GM23248 (cell line): Measurements from ENCODE around the gene SLIT3.

Experiments used
- EZH2 ChIP-seq: fragments of 200-600 bp; sonication (generic); IDR thresholded peaks from 2 replicates; pipeline ENCODE4 v1.6.1; 2018; ENCODE audit warnings: antibody characterized with exemption, mild to moderate bottlenecking; ENCODE audit not compliant: insufficient read depth, poor library complexity, severe bottlenecking
- EZH2phosphoT487 ChIP-seq: fragments of 200-600 bp; sonication (generic); IDR thresholded peaks from 2 replicates; pipeline ENCODE4 v1.6.1; 2018; ENCODE audit warnings: antibody characterized with exemption, moderate library complexity, mild to moderate bottlenecking, low read depth; ENCODE audit not compliant: insufficient read depth

DNA sequence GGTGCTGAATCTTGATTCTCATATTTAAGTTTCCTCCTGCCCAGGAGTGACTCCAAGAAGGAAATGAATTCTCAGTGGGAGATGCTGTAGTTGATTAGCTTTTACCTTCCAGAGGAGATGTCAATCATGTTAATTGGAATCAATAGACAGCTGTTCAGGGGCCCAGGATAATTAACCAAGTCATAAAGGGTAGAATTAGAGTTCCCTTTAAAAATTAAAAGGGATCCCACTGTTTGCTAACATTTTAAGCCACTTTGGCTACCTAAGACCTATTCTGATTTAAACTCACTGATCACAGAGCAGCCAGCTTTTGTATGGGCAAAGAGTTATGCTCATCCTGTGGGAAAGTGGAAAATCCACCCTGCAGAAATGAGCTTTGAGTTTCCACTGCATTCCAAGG is 249.6 kb downstream of the SLIT3 start:
- TF ChIP-seq EZH2 (no peak), EZH2phosphoT487 (no peak)
